Embryonic facial prominence (tissue), 1 donor: Measurements from ENCODE around the gene MS4A13.
"Not testable (repeated sequence)": the region's sequence is repeated elsewhere in the genome, so short reads cannot be mapped to it uniquely, and the experiment has no call there.

Experiments used
- DNase-seq: peaks from one replicate; pipeline ENCODE4 v3.0.0-alpha.2; 2016; ENCODE audit errors: extremely low spot score

The MS4A13 gene

GRCh38 chr11:60515144-60515855 is at the start of gene MS4A13:
Gene MS4A13 (plus strand): TSS chr11:60515392. CDS start chr11:60518084, 2,692 bp downstream.
- no peak for DNase-seq

DNA sequence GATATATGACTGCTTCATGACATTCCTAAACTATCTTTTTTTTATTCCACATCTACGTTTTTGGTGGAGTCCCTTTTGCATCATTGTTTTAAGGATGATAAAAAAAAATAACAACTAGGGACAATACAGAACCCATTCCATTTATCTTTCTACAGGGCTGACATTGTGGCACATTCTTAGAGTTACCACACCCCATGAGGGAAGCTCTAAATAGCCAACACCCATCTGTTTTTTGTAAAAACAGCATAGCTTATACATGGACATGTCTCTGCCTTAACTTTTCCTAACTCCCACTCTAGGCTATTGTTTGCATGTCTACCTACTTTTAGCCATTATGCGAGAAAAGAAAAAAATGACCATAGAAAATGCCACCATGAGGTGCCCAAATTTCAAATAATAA is 46.4 kb upstream of the MS4A13 start:
- no peak for DNase-seq

DNA sequence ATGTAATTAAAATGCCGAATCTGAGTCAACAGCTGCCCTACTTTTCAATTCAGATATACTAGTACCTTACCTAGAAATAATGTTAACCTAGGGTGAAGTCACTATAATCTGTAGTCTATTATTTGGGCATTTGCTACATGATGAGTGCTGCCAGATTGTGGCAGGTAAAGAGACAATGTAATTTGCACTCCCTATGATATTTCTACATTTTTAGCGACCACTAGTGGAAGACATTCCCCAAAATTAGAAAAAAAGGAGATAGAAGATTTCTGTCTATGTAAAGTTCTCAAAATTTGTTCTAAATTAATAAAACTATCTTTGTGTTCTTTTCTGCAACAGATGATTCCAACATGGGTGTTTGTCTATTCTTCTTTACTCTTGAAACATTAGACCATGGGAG is 45.5 kb upstream of the MS4A13 start:
- DNase-seq: no peak

DNA sequence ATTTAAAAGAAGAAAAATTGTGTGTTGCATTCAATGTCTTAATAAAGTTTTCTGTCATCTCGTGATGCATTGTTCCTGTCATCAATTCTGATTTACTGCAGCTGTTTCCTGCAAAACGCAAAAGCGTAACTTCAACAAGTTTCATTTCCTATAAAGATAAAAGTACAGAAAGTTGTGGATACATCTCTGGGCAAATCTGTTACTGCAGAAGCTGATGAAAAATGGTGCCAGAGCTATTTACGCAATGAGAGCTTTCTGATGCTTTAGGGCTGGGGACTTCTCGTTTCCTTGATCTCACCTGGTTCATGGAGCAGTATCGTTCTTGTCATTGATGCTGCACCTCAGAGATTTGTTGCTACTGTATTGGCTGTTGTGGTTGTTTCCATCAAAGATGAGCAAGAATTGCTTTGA is 38.2 kb upstream of the MS4A13 start:
- no peak for DNase-seq

GRCh38 chr11:60482361-60482760 is 32.8 kb upstream of the MS4A13 start:
- no peak for DNase-seq

- DNase-seq: no peak
Measured at GRCh38 chr11:60485987-60486386, 29.2 kb upstream of the MS4A13 start.

GRCh38 chr11:60492488-60493009 is 22.6 kb upstream of the MS4A13 start, which contains the start of gene MS4A12:
Gene MS4A12 (plus strand): TSS chr11:60492778. CDS start chr11:60497319, 4,541 bp downstream.
- no peak for DNase-seq

DNA sequence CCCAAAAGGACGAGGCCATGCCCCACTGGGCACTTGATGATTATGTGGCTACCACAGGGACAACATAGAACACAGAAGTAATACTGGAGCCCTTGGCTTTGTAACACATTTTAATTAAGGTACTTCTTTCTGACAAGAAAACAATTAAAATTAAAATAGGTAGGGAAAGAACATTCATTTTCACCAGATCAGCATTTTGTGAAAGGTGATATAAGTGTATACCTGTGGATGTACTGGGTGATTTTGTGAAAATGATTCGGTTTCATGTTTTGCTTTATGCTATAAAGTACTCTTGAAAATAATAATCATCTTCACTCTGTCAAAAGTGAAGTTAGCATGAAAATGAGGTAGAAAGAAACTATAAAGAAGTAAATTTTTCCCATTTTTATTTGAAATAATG is 21.7 kb upstream of the MS4A13 start:
- no peak for DNase-seq

GRCh38 chr11:60498399-60498798 is 16.8 kb upstream of the MS4A13 start:
- no peak for DNase-seq

DNA sequence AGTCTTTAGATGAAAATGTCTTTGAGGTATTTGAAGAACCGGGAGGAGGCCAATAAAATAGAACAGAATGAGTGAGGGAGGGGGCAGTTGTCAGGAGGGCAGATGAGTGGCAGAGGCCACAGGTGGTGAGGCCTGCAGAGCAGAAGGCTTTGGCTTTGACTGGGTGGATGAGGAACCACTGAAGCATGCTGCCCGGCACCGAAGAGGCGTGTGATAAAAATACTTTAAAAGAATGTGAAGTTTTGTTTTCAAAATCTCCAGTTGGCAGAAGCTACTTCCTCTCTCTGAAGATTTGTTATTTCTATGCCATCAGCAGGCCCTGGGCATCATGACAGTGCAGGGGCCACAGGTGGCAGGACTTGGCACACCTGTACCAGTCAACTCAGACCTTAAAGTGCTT is 16.3 kb upstream of the MS4A13 start:
- no peak for DNase-seq

DNA sequence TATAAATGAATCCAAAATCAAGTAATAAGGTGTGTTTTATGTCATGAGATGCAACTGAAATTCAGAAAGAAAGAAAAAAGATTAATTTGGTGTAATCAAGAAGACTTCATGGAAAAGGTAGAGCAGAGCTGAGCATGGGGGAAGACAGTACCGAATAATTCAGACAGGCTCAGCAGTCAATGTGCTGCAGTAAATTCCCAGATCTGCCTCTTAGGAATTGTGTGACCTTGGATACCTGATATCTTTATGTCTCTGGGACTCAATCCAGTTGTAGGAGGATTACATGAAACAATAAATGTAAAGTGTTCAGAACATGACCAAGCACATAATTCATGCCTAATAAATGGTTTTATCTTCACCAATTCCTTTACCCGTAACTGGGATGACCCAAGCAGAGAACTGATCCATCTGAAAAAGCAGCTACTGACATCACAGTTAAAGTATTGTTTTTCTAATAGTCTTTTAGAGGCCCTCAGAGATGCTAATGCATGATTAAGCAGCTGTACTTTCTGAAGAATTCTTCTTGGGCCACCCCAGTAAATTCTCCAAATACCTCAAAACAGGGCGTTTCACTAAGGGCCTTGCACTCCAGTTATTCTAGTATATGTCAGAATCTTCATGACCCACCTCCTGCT is 14.8 kb upstream of the MS4A13 start:
- no peak for DNase-seq

GRCh38 chr11:60502221-60502775 is 12.9 kb upstream of the MS4A13 start:
- no peak for DNase-seq

DNA sequence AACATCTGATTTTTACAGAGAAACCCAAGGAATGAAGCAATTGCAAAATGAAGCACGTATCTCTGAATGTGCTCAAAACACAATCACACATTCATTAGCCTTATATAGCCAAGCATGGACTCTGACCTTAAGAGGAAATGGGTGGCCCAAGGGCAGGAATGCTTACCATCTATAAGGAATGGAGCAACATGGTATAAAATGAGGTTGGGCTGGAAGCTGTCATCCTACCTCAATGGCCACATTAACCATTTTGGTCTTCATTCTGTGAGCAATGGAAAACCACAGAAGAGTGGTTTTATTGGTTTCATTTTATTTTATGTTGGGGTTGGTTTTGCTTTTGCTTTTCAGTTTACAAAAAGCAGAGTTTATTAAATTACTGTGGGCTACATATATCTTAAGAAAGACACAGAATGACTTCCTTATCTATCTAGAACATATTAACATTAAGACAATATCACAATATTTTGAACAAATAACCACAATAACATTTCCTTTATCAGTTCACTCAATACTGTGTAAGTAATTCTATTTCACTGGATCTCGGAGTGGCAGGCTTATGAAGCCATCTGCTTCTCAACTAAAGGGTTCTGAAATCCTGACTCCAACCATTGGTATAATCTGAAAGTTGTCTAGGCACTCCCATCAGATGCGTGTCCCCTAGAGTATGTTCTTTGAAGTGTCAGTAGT is 10.8 kb upstream of the MS4A13 start:
- DNase-seq: no peak

DNA sequence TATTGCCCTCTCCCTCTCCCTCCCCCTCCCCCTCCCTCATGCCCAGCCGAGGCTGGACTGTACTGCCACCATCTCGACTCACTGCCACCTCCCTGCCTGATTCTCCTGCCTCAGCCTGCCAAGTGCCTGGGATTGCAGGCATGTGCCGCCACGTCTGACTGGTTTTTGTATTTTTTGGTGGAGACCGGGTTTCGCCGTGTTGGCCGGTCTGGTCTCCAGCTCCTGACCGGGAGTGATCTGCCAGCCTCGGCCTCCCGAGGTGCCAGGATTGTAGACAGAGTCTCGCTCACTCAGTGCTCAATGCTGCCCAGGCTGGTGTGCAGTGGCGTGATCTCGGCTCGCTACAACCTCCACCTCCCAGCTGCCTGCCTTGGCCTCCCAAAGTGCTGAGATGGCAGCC is 5.6 kb upstream of the MS4A13 start:
- DNase-seq: not testable (repeated sequence)

GRCh38 chr11:60510209-60510608 is 5.0 kb upstream of the MS4A13 start:
- not testable (repeated sequence) for DNase-seq

DNA sequence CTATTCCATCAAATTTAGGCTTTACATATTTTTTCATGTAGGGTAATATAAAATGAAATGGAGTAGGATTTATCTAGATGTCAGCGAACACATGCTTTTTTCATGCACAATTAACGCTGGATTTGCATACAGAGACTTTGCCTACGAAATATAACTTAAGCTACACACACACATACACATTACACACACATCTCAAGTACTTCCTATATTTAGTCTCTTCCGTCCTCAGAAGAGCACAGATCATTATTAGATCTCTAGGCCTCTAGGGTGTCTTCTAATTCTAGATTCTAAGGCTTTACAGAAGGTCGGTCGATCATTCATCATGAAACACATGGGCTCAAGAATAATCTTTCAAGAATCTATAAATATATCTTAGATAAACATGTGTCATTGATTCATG is 3.8 kb upstream of the MS4A13 start:
- no peak for DNase-seq

DNA sequence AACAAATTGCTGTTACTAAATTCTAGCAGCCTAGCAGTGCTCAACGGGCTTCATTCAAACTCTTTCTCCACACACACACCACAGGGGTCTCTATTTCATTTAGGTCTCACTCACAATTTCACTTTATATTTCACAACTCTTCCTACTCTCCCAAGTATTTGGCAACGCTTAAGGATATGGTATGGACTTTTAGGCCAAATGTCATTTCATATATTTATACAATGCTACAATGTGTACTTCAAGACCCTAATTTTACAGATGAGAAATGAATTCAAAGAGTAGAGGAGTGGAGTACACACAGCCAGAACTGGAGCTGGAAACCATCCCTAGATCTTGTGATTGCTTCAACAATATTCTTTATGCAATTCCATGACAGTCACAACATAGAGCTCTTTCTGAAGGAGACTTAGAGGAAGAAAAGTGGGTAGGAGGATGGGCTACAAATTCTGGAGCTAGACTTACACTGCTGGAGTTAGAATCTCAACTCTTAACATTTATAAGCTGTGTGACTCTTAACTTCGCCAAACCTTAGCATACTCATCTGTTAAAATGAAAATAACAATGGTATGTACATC is 2.5 kb upstream of the MS4A13 start:
- no peak for DNase-seq

GRCh38 chr11:60513496-60514460 is 1.4 kb upstream of the MS4A13 start:
- no peak for DNase-seq

DNA sequence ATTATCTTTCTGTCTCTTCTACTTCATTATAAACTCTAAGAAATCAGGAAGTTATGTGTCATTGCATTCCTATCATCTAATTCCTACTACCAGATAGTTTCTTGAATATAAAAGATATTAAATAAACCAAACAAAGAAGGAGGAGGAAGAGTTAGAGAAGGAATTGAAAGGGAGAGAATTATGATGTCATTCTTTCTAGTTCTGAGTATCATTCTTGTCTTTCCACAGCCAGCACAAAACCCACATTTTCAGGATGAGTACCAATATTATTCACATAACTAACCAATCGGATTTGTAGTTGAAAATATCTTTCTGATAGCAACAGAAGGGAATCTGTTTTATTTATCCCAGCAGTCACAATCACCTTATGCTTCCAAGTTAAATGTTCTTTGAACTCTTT is 13.3 kb downstream of the MS4A13 start:
- DNase-seq: no peak

DNA sequence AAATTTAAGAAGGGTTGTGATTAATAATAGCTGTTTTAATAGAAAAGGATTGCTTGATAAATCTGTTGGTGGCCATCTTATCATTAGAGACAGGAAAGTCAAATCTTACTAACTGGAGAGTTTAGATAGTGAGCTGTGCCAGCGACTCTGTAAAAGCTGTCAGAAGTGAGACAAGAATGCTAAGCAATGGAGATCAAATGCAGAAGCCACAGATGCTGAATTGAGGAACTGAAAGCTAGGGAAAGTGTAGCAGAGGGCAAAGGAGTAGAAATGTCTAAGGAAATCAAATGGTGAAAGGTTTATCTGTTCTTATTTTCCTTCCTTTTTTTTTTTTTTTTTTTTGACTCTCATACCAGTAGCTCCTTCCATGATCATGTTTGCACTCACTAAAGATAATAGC is 13.7 kb downstream of the MS4A13 start:
- DNase-seq: no peak
